GM20000 (cell line): Measurements from ENCODE around the gene FAM171A1.

Experiments used
- DNase-seq: peaks from one replicate; pipeline ENCODE4 v3.0.0; 2012; ENCODE audit warnings: low spot score
- CTCF ChIP-seq: IDR thresholded peaks from 2 replicates; pipeline ENCODE4 v1.5.1; 2012; ENCODE audit warnings: mild to moderate bottlenecking, control low read depth; ENCODE audit errors: extremely low read depth, missing control alignments

The FAM171A1 gene

GRCh38 chr10:15373199-15373598 lies 2.1 kb upstream of the FAM171A1 start:
- TF ChIP-seq CTCF, result no peak
- no peak for DNase-seq

GRCh38 chr10:15370212-15370855 lies 755 bp downstream of the FAM171A1 start:
- TF ChIP-seq CTCF, result no peak
- peak; percentile 61 for DNase-seq

GRCh38 chr10:15369256-15370211 lies 1.6 kb downstream of the FAM171A1 start:
- TF ChIP-seq CTCF, result no peak
- DNase-seq, result peak; percentile 31

GRCh38 chr10:15368101-15368855 lies 2.8 kb downstream of the FAM171A1 start:
- no peak for DNase-seq
- TF ChIP-seq CTCF, result no peak

GRCh38 chr10:15367296-15368085 lies 3.6 kb downstream of the FAM171A1 start:
- DNase-seq, result no peak
- no peak for TF ChIP-seq CTCF

- no peak for TF ChIP-seq CTCF
- DNase-seq, result no peak
These were observed 5.4 kb downstream of the FAM171A1 start for GRCh38 chr10:15365692-15366091.
